Stimulated activated CD8-positive, alpha-beta memory T cell treated with anti-CD3 and anti-CD28 coated beads, Interleukin-7, amount 100 ng/mL, for 4 hours (primary cell): ENCODE measurements around the gene GPR153.
A peak's percentile ranks its signal among the peaks of the same experiment; 100 is the strongest.

Experiments used
- DNase-seq, 2 donors: peaks; one replicate each; pipeline ENCODE4 v3.0.0-alpha.2; 2020; ENCODE audit warnings: low read depth in 2 of 2

The GPR153 gene

GRCh38 chr1:6202256-6202655 lies 58.6 kb downstream of the GPR153 start:
- DNase-seq: no peak

- no peak for DNase-seq
These were observed 60.6 kb downstream of the GPR153 start for GRCh38 chr1:6200188-6200809.

GRCh38 chr1:6199298-6200187 lies 61.4 kb downstream of the GPR153 start, which contains the start of gene RPL22:
Gene RPL22, minus strand, starts transcription at chr1:6199595. Its CDS starts 22 bp downstream, at chr1:6199573.
- DNase-seq: peak; percentile 97 to 98

- DNase-seq: peak in 1 of 2 donors; percentile 22
These were observed 62.1 kb downstream of the GPR153 start for GRCh38 chr1:6198646-6199297.

- no peak for DNase-seq
These were observed 63.0 kb downstream of the GPR153 start for GRCh38 chr1:6197746-6198427.
